Subcutaneous adipose tissue (tissue), 4 donors: ENCODE data around the gene GARIN5B. TPM values are rescaled to one million over a fixed set of nuclear protein-coding genes. Genes with fewer than 3 reads are reported as not detected.

ENCODE experiments used
- total RNA-seq, 4 donors: library from RNA; depleted of rRNA; stranded (reverse); fragments of >200 nt; gene quantifications; one replicate each; pipeline ENCODE4 v1.1.0, GENCODE V29; 2016
- TF ChIP-seq, protein P1 (sequence below): fragments of 450-650 bp; IDR thresholded peaks from one replicate; pipeline ENCODE4 v1.5.1; 2016; ENCODE audit warnings: low read depth, mild to moderate bottlenecking, control low read depth, antibody characterized with exemption, moderate library complexity

Gene GARIN5B
- total RNA-seq, 4 donors from 2014 or later = not detected

- TF ChIP-seq, protein P1, sequence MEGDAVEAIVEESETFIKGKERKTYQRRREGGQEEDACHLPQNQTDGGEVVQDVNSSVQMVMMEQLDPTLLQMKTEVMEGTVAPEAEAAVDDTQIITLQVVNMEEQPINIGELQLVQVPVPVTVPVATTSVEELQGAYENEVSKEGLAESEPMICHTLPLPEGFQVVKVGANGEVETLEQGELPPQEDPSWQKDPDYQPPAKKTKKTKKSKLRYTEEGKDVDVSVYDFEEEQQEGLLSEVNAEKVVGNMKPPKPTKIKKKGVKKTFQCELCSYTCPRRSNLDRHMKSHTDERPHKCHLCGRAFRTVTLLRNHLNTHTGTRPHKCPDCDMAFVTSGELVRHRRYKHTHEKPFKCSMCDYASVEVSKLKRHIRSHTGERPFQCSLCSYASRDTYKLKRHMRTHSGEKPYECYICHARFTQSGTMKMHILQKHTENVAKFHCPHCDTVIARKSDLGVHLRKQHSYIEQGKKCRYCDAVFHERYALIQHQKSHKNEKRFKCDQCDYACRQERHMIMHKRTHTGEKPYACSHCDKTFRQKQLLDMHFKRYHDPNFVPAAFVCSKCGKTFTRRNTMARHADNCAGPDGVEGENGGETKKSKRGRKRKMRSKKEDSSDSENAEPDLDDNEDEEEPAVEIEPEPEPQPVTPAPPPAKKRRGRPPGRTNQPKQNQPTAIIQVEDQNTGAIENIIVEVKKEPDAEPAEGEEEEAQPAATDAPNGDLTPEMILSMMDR = no peak
Observed at GRCh38 chr19:55341171-55341588, 21.9 kb downstream of the GARIN5B start.

DNA sequence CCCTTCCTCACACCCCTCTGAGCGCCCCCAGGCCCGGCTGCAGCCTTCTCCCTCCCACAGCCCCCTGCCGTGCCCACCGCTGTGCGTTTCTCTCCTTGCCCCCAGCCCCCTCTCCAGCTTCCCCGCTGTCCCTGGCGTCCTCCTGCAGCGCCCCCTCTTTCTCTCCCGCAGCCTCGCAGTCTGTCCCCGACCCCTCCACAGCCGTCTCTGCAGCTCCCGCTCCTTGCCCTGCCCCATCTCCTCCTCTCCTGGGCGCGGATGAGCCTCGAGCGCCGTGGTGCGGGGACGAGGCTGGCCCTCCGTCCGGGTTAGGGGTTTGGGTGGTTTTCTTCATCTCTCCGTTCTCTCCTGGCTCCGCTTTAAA lies 22.3 kb downstream of the GARIN5B start:
- TF ChIP-seq, protein P1 = no peak

- TF ChIP-seq, protein P1 = no peak
Observed at GRCh38 chr19:55339889-55340783, 22.9 kb downstream of the GARIN5B start.

- TF ChIP-seq, protein P1 = no peak
Observed at GRCh38 chr19:55339105-55339888, 23.8 kb downstream of the GARIN5B start, which contains the start of gene KMT5C. KMT5C (plus strand) TSS chr19:55339876; CDS start chr19:55341937, 2,061 bp downstream.

- TF ChIP-seq, protein P1 = no peak
Observed at GRCh38 chr19:55336101-55336500, 27.0 kb downstream of the GARIN5B start.

DNA sequence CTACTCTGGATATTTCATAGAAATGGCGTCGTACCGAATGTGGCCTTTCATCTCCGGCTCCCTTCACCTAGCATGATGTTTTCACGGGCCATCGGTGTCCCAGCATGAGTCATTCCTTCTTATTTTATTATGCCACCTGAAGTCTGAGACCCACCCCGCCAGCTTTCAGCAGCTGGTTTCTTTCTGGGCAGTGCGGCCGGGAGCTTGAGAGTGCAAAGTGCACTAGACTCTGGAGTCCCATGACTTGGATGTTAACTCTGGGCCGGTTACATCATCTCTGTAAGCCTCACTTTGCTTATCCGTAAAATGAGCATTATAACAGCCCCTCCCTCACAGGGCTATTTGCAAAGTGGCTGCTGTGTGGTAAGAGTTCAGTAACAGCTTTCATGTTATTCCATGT lies 29.2 kb downstream of the GARIN5B start:
- TF ChIP-seq, protein P1 = no peak

DNA sequence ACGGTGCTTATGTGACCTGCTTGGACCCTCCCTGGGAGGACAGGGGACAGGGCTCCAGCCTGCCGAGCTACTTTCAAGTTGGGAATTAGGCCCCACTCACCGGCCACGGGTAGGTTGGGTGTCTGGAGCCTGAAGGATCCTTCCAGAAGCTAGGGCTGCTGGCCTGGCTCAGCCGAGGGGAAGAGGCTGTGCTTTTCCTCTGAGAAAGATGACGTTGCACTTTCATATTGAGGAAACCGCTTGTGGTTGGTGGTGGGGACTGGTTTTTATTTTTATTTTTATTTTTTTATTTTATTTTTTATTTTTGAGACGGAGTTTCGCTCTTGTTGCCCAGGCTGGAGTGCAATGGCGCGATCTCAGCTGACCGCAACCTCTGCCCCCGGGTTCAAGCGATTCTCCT lies 37.9 kb downstream of the GARIN5B start, which contains the start of gene TMEM150B:
Gene TMEM150B, minus strand, starts transcription at position 170 of the 400 bp plus-strand sequence. CDS start 4,305 bp downstream, outside the sequence.
- TF ChIP-seq, protein P1 = no peak
